ENCODE results near the gene DEDD2. TPM values are rescaled to one million over a fixed set of nuclear protein-coding genes. Genes with fewer than 3 reads are reported as not detected.
A peak's percentile ranks its signal among the peaks of the same experiment; 100 is the strongest.
"Not testable (repeated sequence)": the region's sequence is repeated elsewhere in the genome, so short reads cannot be mapped to it uniquely, and the experiment has no call there.

The DEDD2 gene
- total RNA-seq, result 10 to 100 TPM; 46.1 to 55.8 (median 50.2) TPM

GRCh38 chr19:42217520-42218437 is at the start of gene DEDD2:
Gene DEDD2, minus strand, starts transcription at chr19:42217677. Its CDS starts 670 bp downstream, at chr19:42217007.
- WGBS, 2 donors, result 16 to 17% methylated on average over 56 to 57 of the region's 57 CpGs
- H3K4me3 ChIP-seq (replicated peaks in 1 of 3), result peak within 1 kb of the TSS; percentile 44 to 80 (median 68)
- H3K36me3 ChIP-seq, result peaks cover 10 to 16% of the 10 kb centered on the region in 2 donors
- H3K9me3 ChIP-seq, result no peaks in the 10 kb centered on the region
- peak; percentile 19 to 95 for TF ChIP-seq POLR2A (IDR thresholded peaks at IDR 0.05)
- TF ChIP-seq CTCF (IDR thresholded peaks at IDR 0.05), result no peak
- no peaks in the 10 kb centered on the region for H3K27me3 ChIP-seq
- DNase-seq, result peak; percentile 95 to 98
- H3K27ac ChIP-seq, result peak within 1 kb of the TSS; percentile 79 to 100 (median 95)
- peaks cover 33 to 45% of the 10 kb centered on the region in 2 donors for H3K4me1 ChIP-seq
- intact Hi-C loops (cut with DNase I), result no loop called here

GRCh38 chr19:42266928-42267603 is 49.6 kb upstream of the DEDD2 start:
- H3K36me3 ChIP-seq; H3K4me3 ChIP-seq (replicated peaks in 1 of 3); intact Hi-C loops (cut with DNase I); DNase-seq; H3K9me3 ChIP-seq; H3K27me3 ChIP-seq; H3K27ac ChIP-seq: not testable (repeated sequence)
- peaks cover 20 to 29% of the 10 kb centered on the region in 2 donors for H3K4me1 ChIP-seq
- WGBS, 2 donors, result 87% methylated on average over 25 of the region's 25 CpGs

GRCh38 chr19:42266105-42266504 is 48.6 kb upstream of the DEDD2 start:
- H3K4me3 ChIP-seq (replicated peaks in 1 of 3); intact Hi-C loops (cut with DNase I); DNase-seq; H3K27ac ChIP-seq; H3K27me3 ChIP-seq; H3K9me3 ChIP-seq; H3K36me3 ChIP-seq: not testable (repeated sequence)
- WGBS, 2 donors, result 89 to 90% methylated on average over 4 of the region's 4 CpGs
- H3K4me1 ChIP-seq, result peaks cover 19 to 21% of the 10 kb centered on the region in 2 donors

GRCh38 chr19:42261763-42262162 is 44.3 kb upstream of the DEDD2 start:
- H3K9me3 ChIP-seq, result no peaks in the 10 kb centered on the region
- DNase-seq, result no peak
- no peak overlapping the region for H3K27ac ChIP-seq
- intact Hi-C loops (cut with DNase I), result no loop called here
- peaks cover 0 to 1% of the 10 kb centered on the region in 2 donors for H3K4me1 ChIP-seq
- no peaks in the 10 kb centered on the region for H3K36me3 ChIP-seq
- H3K4me3 ChIP-seq (replicated peaks in 1 of 3), result no peak overlapping the region
- TF ChIP-seq CTCF (IDR thresholded peaks at IDR 0.05) (no peak), POLR2A (IDR thresholded peaks at IDR 0.05) (no peak)
- no peaks in the 10 kb centered on the region for H3K27me3 ChIP-seq
- WGBS, 2 donors, result 88 to 92% methylated on average over 3 of the region's 3 CpGs

- H3K27ac ChIP-seq; DNase-seq; intact Hi-C loops (cut with DNase I); H3K27me3 ChIP-seq; H3K9me3 ChIP-seq; H3K4me3 ChIP-seq (replicated peaks in 1 of 3); H3K36me3 ChIP-seq: not testable (repeated sequence)
- WGBS, 2 donors, result 82 to 83% methylated on average over 3 of the region's 3 CpGs
- peaks cover 8 to 19% of the 10 kb centered on the region in 2 donors for H3K4me1 ChIP-seq
Observed at GRCh38 chr19:42257842-42258241, 40.4 kb upstream of the DEDD2 start.

GRCh38 chr19:42255766-42256745 is 38.6 kb upstream of the DEDD2 start:
- Histone ChIP-seq H3K4me3 (replicated peaks in 1 of 3) (peak overlapping the region; percentile 27 to 93 (median 78)), H3K27ac (peak overlapping the region; percentile 85 to 97 (median 97)), H3K36me3 (no peaks in the 10 kb centered on the region), H3K9me3 (no peaks in the 10 kb centered on the region), H3K27me3 (no peaks in the 10 kb centered on the region), H3K4me1 (peaks cover 23 to 37% of the 10 kb centered on the region in 2 donors)
- WGBS, 2 donors, result 11 to 12% methylated on average over 32 to 35 of the region's 38 CpGs
- peak; percentile 31 to 38 for DNase-seq
- no peak for TF ChIP-seq CTCF (IDR thresholded peaks at IDR 0.05)
- peak in 1 of 2 donors; percentile 25 for TF ChIP-seq POLR2A (IDR thresholded peaks at IDR 0.05)
- intact Hi-C loops (cut with DNase I), result no loop called here

Data from thyroid gland (tissue), 4 donors.